Vagina (tissue), 2 donors: ENCODE data around the gene SERPINA3. TPM values are rescaled to one million over a fixed set of nuclear protein-coding genes. Genes with fewer than 3 reads are reported as not detected.

Experiments
- DNase-seq, 2 donors: peaks; one replicate each; pipeline ENCODE4 v3.0.0-alpha.2; 2017; ENCODE audit errors: extremely low spot score in 2 of 2
- H3K27ac ChIP-seq: fragments of 200-600 bp; sonication (generic); one replicate; pipeline ENCODE4 v1.5.1; 2019
- H3K27me3 ChIP-seq: fragments of 200-600 bp; sonication (generic); one replicate; pipeline ENCODE4 v1.5.1; 2019
- H3K36me3 ChIP-seq, 2 donors: fragments of 200-600 bp; sonication (generic); one replicate each; pipeline ENCODE4 v1.5.1; 2017 to 2019
- H3K4me1 ChIP-seq: fragments of 200-600 bp; sonication (generic); one replicate; pipeline ENCODE4 v1.5.1; 2019
- H3K4me3 ChIP-seq, 2 donors: fragments of 200-600 bp; sonication (generic); 1 replicate in 1 of 2; 2 replicates in 1 of 2; pipeline ENCODE4 v1.5.1; 2016 to 2019
- H3K9me3 ChIP-seq: fragments of 200-600 bp; sonication (generic); one replicate; pipeline ENCODE4 v1.5.1; 2019
- POLR2A ChIP-seq, 2 donors: fragments of 450-650 bp; IDR thresholded peaks; one replicate each; pipeline ENCODE4 v1.6.1; 2017; ENCODE audit warnings: antibody characterized with exemption in 2 of 2, mild to moderate bottlenecking in 2 of 2, moderate library complexity in 2 of 2
- POLR2AphosphoS5 ChIP-seq, 2 donors: sonication (generic); formaldehyde crosslinking; IDR thresholded peaks; one replicate each; pipeline ENCODE4 v1.9.0; 2017; ENCODE audit warnings: antibody characterized with exemption in 2 of 2, mild to moderate bottlenecking in 2 of 2, low read depth in 1 of 2; ENCODE audit not compliant: insufficient read depth in 1 of 2
- intact Hi-C: fragments of 100-400 bp; cut with DNase I; formaldehyde crosslinking; loops from one replicate; pipeline ENCODE4 v1.15.1; 2023
- total RNA-seq: library from RNA; depleted of rRNA; stranded (reverse); fragments of >200 nt; gene quantifications from one replicate; pipeline ENCODE4 v1.2.3, GENCODE V29; 2016
- TF ChIP-seq, protein P1 (sequence below), 3 experiments: fragments of 450-650 bp in 2 of 3; fragments of 200-600 bp in 1 of 3; sonication (generic) in 1 of 3; IDR thresholded peaks; one replicate each; pipeline ENCODE4 v1.5.1; 2017 to 2019; ENCODE audit warnings: antibody characterized with exemption in 3 of 3, mild to moderate bottlenecking in 2 of 3, moderate library complexity in 2 of 3

Gene SERPINA3
- total RNA-seq, 1 donor from 2014 or later = 328 TPM

DNA sequence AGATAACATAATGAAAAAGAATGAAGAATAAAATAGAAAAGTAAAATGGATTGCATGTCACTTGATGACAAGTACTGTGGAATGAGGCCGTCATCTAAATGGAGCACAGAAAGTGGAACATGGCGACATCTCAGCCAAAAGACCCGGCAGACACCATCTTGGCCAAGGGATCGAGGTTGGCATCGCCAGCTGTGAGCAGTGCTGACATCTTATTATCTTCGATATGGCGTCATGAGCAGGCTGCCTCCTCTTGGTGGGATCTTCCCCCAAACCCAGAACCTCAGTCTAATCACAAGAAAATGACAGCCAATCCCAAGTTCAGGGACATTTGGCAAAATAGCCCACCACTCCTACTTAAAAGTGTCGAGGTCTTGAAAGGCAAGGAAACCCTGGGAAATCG is 15.8 kb upstream of the SERPINA3 start:
- Histone ChIP-seq H3K36me3 (no peaks in the 10 kb centered on the region), H3K27ac (no peak overlapping the region), H3K27me3 (no peaks in the 10 kb centered on the region), H3K4me3 (no peak overlapping the region), H3K4me1 (peaks cover 35% of the 10 kb centered on the region), H3K9me3 (no peaks in the 10 kb centered on the region)
- no peak for DNase-seq
- TF ChIP-seq POLR2A (IDR thresholded peaks at IDR 0.05) = no peak
- TF ChIP-seq POLR2AphosphoS5 (IDR thresholded peaks at IDR 0.05; ENCODE audit: insufficient read depth in 1 of 2, low read depth in 1 of 2) = no peak
- TF ChIP-seq, protein P1, sequence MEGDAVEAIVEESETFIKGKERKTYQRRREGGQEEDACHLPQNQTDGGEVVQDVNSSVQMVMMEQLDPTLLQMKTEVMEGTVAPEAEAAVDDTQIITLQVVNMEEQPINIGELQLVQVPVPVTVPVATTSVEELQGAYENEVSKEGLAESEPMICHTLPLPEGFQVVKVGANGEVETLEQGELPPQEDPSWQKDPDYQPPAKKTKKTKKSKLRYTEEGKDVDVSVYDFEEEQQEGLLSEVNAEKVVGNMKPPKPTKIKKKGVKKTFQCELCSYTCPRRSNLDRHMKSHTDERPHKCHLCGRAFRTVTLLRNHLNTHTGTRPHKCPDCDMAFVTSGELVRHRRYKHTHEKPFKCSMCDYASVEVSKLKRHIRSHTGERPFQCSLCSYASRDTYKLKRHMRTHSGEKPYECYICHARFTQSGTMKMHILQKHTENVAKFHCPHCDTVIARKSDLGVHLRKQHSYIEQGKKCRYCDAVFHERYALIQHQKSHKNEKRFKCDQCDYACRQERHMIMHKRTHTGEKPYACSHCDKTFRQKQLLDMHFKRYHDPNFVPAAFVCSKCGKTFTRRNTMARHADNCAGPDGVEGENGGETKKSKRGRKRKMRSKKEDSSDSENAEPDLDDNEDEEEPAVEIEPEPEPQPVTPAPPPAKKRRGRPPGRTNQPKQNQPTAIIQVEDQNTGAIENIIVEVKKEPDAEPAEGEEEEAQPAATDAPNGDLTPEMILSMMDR (IDR thresholded peaks at IDR 0.05) = no peak
- intact Hi-C loops = no loop called here

DNA sequence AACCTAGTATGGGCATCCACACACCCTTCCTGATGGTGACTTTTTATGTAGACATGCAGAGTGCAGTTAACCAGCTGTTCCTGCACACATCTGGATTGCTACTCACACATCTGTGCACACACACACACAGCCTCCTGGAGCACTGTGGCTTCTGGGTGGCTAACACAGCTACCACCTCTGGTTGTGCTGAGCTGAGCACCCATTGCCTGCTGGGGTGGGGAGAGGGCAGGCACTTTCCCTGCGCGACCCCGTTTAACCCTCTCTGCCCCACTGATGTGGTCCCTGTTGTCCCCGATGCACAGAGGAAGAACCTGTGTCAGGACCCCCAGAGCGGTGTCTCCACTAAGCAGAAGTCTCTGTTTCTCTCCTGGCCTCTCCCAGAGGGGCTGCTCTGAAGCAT is 14.4 kb upstream of the SERPINA3 start:
- intact Hi-C loops = no loop called here
- TF ChIP-seq POLR2A (IDR thresholded peaks at IDR 0.05) (no peak), POLR2AphosphoS5 (IDR thresholded peaks at IDR 0.05; ENCODE audit: insufficient read depth in 1 of 2, low read depth in 1 of 2) (no peak)
- TF ChIP-seq, protein P1 (IDR thresholded peaks at IDR 0.05) = no peak
- peaks cover 48% of the 10 kb centered on the region for H3K4me1 ChIP-seq

DNA sequence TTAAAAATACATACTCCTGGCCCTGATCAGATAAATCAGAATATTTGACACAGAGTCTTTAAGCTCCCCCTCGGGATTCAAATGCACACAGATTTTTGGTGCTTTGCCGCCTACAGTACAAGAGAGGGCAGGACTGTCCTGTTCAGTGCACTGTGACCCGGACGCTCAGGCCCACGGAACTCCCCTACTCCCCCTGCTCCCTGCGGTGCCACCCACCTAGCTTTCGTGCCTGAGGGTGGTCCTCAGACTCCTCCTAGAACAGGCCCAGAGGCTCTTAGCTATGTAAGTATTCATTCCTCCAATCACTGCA is 13.7 kb upstream of the SERPINA3 start:
- intact Hi-C loops = no loop called here
- Histone ChIP-seq H3K4me3 (no peak overlapping the region), H3K27ac (peak overlapping the region; percentile 83), H3K9me3 (no peaks in the 10 kb centered on the region), H3K27me3 (no peaks in the 10 kb centered on the region), H3K36me3 (no peaks in the 10 kb centered on the region), H3K4me1 (peaks cover 53% of the 10 kb centered on the region)
- DNase-seq = no peak
- TF ChIP-seq, protein P1 (IDR thresholded peaks at IDR 0.05) = no peak
- no peak for TF ChIP-seq POLR2A (IDR thresholded peaks at IDR 0.05)
- TF ChIP-seq POLR2AphosphoS5 (IDR thresholded peaks at IDR 0.05; ENCODE audit: insufficient read depth in 1 of 2, low read depth in 1 of 2) = no peak

More for the DNA sequence above, 14.4 kb upstream of the SERPINA3 start:
- Histone ChIP-seq H3K9me3 (no peaks in the 10 kb centered on the region), H3K4me3 (no peak overlapping the region), H3K27me3 (no peaks in the 10 kb centered on the region), H3K27ac (no peak overlapping the region), H3K36me3 (no peaks in the 10 kb centered on the region)
- DNase-seq = no peak

DNA sequence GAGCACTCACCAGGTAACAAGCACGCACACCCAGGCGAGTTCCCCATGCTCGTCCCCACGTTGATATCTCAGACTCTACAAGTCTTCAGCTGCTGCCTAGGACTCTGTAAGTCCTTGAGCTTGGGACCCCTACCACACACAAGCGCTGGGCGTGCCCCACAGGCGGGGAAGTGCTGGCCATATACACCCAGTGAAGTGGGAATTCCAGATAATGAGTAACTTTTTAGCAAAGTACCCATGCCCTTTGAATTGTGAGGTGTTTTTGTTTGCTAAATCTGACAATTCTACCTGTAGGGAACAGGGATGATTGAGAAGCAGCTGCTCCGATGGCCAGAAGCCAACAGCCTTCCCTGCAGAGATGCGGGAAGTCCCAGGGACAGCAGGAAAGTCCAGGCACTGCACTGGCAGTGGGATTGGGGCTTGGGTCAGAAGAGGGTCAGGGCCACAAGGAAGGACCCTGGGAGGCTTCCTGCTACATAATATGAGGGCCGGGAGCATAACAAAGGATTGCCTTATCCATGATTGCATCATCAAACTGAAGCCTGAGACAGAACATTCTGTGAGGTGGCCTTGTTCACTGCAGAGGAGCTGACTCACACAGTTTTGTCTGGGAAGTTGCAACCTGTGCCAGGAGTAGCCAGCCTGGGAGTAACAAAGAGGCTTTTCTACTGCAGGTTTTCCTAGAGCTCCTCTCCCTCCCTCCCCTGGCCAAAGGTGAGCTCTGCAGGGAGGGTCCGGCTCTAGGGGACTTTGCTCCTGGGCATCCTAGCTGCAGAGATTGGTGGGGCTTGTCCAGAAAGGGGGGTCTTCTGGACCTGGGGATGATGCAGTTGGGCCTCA is 13.2 kb upstream of the SERPINA3 start:
- Histone ChIP-seq H3K9me3 (no peaks in the 10 kb centered on the region), H3K4me1 (peaks cover 53% of the 10 kb centered on the region), H3K27me3 (no peaks in the 10 kb centered on the region), H3K27ac (peak overlapping the region; percentile 83), H3K36me3 (no peaks in the 10 kb centered on the region), H3K4me3 (no peak overlapping the region)
- TF ChIP-seq POLR2A (IDR thresholded peaks at IDR 0.05) (no peak), POLR2AphosphoS5 (IDR thresholded peaks at IDR 0.05; ENCODE audit: insufficient read depth in 1 of 2, low read depth in 1 of 2) (peak; percentile 75 to 93)
- DNase-seq = peak in 1 of 2 donors; percentile 96
- intact Hi-C loops = no loop called here

DNA sequence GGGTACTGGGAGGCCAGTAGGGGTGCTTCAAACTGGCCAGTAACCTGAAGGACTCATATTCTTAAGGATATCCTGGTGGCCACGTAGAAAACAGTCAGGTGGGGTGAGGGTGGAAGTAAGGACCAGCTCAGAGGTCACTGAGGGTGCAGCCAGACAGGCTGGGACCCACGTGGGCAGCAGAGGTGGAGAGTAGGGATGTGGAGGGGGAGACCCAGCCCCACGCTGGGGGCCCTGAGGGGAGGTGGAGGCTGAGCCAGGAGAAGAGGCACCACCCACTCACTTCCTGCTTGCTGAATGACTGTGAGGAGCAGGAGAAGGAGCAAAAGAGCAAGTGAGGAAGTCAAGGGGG is 12.6 kb upstream of the SERPINA3 start:
- H3K27ac ChIP-seq = peak overlapping the region; percentile 83
- H3K4me1 ChIP-seq = peaks cover 53% of the 10 kb centered on the region
- intact Hi-C loops = no loop called here

More for the DNA sequence above, 12.6 kb upstream of the SERPINA3 start:
- DNase-seq = no peak
- TF ChIP-seq, protein P1 (IDR thresholded peaks at IDR 0.05) = no peak
- no peak for TF ChIP-seq POLR2A (IDR thresholded peaks at IDR 0.05)
- TF ChIP-seq POLR2AphosphoS5 (IDR thresholded peaks at IDR 0.05; ENCODE audit: insufficient read depth in 1 of 2, low read depth in 1 of 2) = no peak
- no peaks in the 10 kb centered on the region for H3K27me3 ChIP-seq
- no peak overlapping the region for H3K4me3 ChIP-seq
- no peaks in the 10 kb centered on the region for H3K36me3 ChIP-seq
- no peaks in the 10 kb centered on the region for H3K9me3 ChIP-seq
